HG02798 (cell line): ENCODE measurements around the gene MARCHF5.

Experiments used
- ATAC-seq: cut with Tn5 transposase; IDR thresholded peaks from one replicate; pipeline ENCODE4 v1.9.1; 2021; ENCODE audit warnings: mild to moderate bottlenecking; ENCODE audit not compliant: unreplicated experiment, poor library complexity

Gene MARCHF5, protein sequence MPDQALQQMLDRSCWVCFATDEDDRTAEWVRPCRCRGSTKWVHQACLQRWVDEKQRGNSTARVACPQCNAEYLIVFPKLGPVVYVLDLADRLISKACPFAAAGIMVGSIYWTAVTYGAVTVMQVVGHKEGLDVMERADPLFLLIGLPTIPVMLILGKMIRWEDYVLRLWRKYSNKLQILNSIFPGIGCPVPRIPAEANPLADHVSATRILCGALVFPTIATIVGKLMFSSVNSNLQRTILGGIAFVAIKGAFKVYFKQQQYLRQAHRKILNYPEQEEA

DNA sequence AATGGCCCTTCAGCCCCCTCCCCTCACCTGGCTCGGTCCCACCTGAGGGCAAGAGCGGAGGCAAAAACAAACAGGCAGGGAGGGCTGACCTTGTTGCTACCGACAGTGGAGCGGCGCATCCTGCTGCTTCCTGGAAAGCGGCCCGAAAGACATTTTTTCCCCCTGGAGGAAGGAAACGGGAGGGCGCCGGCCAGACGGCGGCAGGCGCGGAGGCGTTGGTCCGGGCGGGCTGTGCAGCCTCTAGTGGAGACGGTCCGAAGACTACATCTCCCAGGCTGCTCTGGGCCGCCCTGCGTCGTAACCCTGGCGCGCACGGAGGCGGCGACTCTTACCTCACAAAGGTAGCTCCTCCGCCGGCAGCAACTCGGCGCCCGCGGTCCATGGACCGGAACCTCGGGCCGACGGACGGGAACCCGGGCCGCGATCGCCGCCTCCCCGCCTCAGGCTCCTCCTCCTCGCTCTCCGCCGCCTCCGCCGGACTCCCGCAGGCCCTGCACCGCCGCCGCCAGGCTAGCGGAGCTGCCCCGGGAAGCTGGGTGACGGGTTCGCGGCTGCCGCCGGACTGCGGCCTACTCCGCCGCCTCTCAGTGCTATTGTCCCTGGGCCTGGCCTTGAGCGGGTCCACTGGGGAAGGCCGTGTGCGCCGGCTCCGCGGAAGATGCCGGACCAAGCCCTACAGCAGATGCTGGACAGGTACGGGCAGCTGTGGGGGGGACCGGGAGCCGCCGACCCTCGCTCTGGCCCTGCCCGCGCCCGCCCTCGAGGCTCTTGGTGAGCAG is at the start of gene MARCHF5, which contains the start of gene CPEB3:
TSS of gene MARCHF5 (plus strand) at position 331 of the 779 bp plus-strand sequence. CDS start at position 659, 328 bp downstream.
TSS of gene CPEB3 (minus strand) at position 242 of the 779 bp plus-strand sequence. CDS start 50,728 bp downstream, outside the sequence.
- peak; percentile 99 for ATAC-seq

DNA sequence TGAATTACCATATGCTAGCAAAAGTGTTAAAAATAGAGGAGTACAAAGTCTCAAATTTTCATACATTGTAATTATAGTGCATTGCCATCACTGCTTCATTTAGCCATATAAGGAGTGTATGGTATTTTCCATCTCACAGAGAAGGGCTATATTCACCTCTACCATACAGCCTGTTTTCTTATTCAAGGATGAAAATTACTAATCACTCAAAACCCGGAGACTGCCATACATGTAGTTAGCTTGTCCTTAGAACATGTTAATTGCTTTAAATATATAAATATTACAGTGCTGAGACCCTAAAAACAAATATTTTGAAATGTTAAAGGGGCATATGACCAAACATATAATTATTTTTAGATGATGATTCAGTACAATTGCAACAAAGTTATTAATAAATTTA is 49.5 kb upstream of the MARCHF5 start:
- ATAC-seq = no peak

DNA sequence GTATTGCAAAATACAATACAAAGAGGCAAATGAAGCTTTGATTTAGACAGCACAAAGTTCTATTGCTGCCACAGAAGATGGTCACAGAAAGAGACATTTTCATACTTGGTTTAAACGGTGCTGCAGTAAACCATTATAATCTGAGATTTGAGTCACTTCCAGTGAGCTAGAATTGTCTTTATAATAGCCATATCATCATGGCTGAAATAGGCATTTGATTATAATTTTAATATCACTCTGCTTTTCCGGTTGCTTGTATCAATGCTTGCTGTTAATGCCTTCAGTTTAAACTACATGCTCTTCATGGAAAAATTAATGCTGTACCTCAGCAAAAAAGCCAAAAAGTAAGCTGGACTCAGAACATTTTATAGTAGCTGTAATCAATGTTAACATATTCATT is 48.6 kb upstream of the MARCHF5 start:
- ATAC-seq = no peak

DNA sequence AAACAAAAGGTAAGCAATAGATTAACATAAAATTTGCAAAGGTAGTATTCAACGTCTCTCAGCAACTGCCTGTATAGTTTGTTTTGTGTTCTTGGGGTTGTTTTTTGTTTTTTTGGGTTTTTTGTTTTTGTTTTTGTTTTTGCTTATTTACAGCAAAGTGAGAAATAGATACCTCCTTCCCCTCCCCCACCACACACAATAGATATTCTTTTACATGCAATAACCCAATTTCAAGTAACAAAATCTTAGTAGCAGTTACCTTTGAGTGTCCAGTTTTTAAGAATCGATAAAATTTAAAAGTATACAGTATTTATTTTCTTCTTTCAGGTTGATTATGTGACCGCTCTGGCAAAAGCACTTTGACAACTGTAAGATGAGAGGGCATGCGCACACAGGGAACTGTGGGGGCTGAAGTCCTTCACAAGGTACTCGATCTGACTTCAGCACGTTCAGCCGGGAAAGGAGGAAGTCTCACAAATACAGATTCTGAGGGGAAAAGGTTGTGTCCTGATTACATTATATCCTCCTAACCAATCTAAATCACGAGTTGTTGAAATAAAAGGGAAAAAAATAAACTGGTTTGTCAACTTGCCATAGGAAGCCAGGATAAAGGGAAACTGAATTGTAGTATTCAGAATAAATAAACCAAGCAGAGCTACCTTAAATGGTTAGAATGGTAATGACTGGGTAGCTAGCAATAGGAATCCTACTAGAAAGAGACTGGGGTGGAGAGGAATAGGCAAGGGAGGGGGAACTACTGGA is 47.9 kb upstream of the MARCHF5 start:
- peak; percentile 33 for ATAC-seq

DNA sequence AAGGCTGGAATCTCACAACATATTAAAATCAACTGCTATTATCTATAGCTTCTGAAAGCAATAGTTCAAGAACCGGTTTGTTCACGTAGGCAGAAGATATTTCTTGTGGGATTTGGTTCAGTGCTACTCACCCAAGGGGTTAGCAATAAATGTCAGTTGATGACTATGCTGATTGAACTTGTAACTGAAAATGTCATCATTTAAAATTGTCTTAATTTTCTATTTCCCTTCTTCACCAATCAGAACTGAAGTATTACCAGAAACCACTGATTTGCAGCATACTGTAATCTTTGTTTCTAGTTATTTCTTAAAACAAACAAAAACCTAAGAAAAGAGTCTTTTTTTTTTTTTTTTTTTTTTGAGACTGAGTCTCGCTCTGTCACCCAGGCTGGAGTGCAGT is 46.2 kb upstream of the MARCHF5 start:
- peak; percentile 33 for ATAC-seq

DNA sequence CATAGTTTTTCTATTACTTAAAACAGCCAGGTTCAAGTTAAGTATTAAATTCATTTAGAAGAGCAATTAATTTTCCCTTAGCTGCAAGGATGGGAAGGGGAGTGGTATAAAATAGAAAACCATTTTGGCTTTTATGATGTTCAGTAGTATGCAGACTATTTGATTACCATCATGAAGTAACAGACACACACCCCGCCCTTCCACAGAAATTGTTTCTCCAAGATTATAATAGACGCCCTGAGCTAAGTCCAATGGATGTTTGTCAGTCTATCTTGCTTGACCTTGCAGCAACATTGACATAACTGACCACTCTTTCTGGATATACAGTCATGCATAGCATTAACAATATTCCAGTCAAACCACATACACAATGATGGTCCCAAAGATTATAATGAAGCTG is 42.4 kb upstream of the MARCHF5 start:
- no peak for ATAC-seq

DNA sequence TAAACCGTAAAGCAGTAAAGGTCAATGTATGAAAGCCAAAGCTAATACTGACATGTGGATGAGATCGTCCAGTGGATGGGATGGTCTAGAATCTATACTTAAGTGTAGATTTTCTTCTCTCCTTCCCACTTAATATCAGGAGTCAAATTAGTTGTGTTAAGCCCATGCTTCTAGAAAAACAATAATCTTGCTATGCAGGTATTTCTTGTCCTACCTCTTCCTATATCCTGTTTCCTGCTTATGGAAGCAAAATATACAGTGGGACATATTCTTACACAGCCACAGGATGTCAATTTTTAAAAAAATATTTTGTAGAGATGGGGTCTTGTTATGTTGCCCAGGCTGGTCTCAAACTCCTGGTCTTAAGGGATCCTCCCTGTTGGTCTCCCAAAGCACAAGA is 27.6 kb upstream of the MARCHF5 start:
- no peak for ATAC-seq

DNA sequence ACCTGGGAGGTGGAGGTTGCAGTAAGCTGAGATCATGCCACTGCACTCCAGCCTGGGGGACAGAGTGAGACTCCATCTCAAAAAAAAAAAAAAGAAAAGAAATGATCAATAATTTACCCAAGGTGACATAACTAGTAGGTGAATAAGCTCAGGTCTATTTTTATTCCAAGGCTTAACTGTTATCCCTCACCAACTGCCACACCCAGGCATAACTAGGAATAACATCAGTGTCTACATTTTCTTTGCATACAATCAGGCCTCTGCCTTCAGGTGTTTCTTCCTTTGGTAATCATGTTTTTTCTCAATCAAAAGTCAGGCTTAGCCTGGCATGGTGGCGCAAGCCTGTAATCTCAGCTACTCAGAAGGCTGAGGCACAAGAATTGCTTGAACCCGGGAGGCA is 26.7 kb upstream of the MARCHF5 start:
- no peak for ATAC-seq

DNA sequence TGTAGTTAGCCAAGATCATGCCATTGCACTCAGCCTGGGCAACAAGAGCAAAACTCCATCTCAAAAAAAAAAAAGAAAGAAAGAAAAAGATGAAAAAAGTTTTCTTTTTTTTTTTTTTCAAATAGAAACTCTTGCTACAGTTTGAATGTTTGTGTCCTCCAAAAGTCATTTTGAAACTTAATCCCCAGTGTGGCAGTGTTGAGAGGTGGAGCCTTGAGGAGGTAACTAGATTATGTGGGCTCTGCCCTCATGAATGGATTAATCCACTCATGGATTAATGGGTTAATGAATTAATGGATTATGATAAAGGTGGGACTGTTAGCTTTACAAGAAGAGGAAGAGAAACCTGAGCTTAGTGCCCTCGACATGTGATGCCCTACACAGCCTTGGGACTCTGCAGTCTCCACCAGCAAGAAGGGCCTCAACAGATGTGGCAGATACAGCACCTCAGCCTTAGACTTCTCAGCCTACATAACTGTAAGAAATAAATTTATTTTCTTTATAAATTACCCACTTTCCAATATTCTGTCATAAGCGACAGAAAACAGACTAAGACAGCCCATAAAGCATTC is 25.2 kb upstream of the MARCHF5 start:
- peak; percentile 46 for ATAC-seq

DNA sequence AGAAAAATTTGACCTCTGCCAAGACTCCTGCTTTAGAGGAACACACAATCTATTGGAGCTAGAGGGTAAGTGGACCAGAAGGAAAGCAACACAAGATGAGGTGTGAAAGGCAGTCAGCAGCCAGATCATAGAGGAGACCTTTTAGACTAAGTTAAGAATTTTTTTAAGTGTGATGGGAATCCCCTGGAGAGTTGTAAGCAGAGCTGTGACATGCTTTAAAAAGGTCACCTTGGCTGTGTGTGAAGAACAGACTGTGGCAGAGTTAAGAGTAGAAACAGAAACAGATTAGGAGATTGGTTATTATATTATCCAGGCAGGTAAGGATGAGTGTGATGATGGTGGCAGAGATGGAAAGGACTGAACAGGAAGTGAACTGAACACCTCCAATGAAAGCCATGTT is 23.6 kb upstream of the MARCHF5 start:
- peak; percentile 58 for ATAC-seq

DNA sequence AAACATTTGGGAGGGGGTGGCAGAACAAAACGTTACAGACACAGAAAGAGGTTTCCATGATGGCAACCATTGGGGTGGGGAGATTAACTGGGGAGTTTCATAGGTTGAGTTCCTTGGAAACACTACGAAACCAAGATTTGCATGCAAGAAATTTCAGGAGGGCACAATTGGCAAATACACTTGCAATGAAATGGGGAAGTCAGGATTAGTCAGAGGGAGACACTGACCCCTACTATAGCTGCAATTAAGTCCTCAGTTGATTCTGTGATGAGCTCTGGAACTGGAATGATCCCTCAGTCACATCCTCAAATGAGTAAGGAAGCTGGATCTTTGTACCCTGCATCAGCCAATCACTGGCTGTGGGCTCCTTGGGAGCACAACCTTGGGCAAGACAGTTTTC is 22.2 kb upstream of the MARCHF5 start:
- no peak for ATAC-seq

DNA sequence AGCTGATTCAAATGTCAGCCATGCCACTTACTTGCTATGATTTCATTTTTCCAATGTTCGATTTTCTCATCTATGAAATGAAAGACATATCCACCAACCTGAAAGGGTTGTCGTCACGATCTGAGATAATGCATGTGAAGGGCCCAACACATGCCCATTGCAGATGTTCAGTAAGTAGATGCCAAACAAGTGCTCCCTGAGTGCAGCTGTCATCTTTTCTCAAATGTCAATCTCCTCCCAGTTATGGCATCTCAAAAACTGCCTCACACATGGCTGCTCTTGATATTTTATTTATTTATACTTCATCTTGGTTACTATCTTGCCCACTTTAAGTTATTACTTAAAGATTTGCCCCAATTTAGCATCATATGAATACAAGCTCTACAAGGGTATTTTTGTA is 16.9 kb upstream of the MARCHF5 start:
- no peak for ATAC-seq

DNA sequence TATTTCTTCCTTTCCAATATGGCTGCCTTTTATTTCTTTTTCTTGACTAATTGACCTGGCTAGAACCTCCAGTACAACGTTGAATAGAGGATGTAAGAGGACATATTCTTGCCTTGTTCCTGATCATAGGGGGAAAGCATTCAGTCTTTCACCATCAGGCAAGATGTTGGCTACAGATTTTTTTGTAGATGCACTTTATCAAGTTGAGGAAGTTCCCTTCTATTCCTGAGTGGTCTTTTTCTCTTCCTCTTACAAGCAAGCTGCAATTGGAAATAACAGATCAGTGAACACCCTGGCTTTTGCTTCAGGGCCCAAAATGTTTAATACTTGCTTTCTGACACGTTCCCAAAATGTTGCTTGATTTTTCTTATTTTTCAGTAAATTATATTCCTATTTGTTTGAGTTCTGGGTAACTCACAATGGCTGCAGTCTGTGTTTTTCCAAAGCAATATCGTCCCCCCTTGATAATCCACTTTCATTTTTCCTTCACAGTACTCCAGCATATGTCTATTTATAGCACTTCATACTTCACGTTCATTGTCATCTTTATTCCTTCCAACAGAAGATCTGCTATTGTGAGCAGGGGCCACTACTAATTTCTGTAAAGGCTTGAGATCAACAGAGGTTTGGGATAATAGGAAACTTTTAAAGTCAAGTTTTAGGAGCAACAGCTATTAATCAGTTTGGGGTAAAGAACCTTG is 11.8 kb upstream of the MARCHF5 start:
- no peak for ATAC-seq

DNA sequence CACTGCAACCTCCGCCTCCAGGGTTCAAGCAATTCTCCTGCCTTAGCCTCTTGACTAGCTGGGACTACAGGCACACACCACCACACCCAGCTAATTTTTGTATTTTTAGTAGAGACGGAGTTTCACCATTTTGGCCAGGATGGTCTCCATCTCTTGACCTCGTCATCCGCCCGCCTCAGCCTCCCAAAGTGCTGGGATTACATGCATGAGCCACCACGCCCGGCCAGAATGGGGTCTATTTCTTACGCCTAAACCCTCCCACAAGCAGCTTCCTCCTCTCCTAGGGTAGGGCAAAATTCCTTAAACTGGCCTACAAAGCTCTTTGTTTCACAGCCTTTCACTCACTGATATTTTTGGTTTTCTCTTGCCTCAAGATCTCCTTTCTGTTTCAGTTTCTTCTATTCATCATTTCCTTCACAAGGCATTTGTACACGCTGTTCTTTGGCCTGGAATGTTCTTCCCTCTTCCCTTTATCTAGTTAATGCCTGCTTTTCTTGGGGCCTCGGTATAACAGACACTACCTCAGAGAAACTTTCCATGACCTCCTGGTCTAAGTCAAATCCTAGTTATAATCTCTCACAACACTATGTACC is 6.8 kb upstream of the MARCHF5 start:
- ATAC-seq = no peak

DNA sequence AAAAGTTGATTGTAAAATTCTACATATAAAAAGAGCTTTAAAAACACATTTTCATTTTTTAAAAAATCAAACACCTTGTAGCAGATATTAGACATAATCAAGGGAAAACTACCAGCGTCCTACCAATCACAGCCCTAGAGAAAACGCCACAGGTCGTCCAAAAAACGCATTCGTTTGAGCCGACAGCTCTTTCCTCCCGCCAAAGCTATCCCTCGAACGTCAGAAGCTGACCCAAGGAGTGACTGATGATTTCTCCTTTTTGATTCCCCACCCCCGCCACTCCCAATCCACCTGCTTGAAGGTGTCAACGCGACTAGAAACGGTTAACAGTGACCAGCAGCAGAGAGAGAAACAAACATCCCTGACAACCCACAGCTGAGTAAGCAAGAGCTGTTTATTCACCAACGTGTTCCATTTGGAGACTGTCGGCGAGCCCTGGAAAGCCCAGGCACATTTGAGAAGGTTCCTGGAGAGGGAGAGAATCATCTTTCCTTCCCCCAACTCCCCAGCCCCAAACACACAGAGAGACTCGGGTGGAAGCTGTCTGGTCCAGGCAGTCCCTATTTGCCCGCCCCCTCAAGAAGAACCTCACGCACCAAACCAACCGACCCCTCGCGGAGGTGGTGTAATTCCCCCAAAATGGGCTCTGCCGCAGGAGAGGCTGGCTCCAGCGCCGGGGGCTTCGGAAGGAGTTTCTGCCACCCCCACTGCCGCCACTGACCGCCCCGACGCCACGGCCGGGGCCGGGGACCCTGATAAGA is 711 bp upstream of the MARCHF5 start:
- peak; percentile 4 for ATAC-seq

DNA sequence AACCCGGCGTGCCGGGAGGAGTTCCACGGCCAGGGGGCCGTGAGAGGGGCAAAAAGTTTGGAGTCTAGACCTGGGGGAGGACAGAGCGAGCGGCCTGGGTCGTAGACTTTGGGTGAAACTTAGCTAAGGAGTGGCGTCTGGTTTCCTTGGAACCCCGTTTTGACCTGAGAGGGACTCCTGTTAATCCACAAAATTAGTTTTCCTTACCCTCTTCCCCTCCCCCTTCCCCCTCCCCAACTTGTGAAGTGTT is 574 bp downstream of the MARCHF5 start:
- ATAC-seq = no peak

DNA sequence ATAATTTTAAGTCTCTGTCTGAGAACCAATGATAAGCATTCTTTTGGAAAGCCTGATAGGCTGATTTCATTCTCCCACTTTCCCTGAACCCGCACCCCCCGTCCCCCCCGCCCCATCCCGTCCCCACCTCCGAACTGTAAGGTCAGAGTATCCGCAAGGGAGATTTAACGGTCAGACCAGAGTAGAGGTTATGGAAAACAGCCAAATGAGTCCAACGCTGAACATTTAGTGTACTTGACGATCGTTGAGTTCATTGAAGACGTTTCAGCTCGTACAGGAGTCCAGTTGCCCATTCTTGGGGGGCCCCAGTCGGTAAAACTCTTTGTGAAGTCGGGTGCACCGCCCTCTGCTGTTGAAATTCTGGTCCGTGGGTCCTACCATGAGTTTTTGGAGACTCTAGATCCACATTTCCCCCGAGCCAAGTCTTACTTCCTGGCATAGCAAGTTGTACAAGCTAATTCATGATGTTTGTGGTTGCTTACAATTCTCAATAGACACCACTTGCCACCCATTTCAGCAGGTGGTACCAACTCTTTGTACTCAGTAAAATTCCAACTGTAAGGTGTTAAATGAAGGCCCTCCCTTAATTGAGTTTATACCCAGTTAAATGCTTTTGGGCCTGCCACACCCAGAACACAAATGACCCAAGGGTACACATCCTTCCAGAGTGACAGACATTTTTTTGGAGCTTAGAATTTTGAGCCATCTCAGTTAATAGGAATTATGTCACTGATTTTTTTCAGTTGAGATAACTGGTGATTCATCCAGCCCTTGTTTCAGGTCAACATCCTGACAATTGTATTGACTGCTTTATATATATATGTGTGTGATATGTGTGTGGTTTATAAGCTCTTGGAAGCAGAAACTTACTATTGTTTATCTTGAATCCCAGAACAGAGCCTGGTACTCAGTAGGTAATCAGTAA is 1.2 kb downstream of the MARCHF5 start:
- no peak for ATAC-seq

DNA sequence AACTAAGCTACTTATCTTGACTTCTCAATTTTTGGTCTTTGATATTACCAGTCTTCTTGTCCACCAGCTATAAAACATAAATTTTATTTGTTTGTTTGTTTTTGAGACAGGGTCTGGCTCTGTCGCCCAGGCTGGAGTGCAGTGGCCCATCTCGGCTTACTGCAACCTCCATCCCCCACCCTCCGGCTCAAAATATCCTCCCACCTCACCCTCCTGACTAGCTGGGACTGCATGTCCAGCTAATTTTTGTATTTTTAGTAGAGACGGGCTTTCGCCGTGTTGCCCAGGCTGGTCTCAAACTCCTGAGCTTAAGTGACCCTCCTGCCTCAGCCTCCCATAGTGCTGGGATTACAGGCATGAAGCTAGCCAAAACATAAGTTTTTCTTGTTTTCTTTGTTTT is 7.5 kb downstream of the MARCHF5 start:
- ATAC-seq = no peak
